H1 (cell line): ENCODE results near the gene BAZ2B. TPM values are rescaled to one million over a fixed set of nuclear protein-coding genes. Genes with fewer than 3 reads are reported as not detected.
"Not testable (repeated sequence)": the region's sequence is repeated elsewhere in the genome, so short reads cannot be mapped to it uniquely, and the experiment has no call there.

Experiments
- CTCF ChIA-PET: fragments of 300-600 bp; sonication (Branson Sonifier 250); formaldehyde crosslinking; loops from one replicate; lab custom pipeline; 2021; ENCODE audit not compliant: partially characterized antibody; lab: Charles Lee
- POLR2A ChIA-PET: fragments of 300-600 bp; sonication (Branson Sonifier 250); formaldehyde crosslinking; loops from one replicate; lab custom pipeline; 2021; ENCODE audit warnings: inconsistent platforms; ENCODE audit not compliant: partially characterized antibody; lab: Charles Lee
- DNase-seq, 2 experiments: peaks; one replicate each; pipeline versions ENCODE4 v3.0.0 to v3.0.0-alpha.2; 2010 to 2022; ENCODE audit warnings: low spot score in 2 of 2, low read depth in 1 of 2, mixed read lengths in 1 of 2
- FAIRE-seq: peaks from 2 replicates; lab custom pipeline; 2011; peaks lifted over from hg19 to GRCh38; lab: Jason Lieb, UNC
- H2AFZ ChIP-seq: 2 replicates; pipeline ENCODE4 v1.8.1; 2012; ENCODE audit warnings: low read length, inconsistent platforms
- H2AK5ac ChIP-seq: 2 replicates; pipeline ENCODE4 v1.6.1; 2013; ENCODE audit warnings: low read depth, low read length
- H2BK120ac ChIP-seq: replicated peaks from 2 replicates; pipeline ENCODE3; 2013; ENCODE audit warnings: low read depth, low read length, inconsistent platforms
- H2BK12ac ChIP-seq: 2 replicates; pipeline ENCODE4 v1.6.1; 2013; ENCODE audit warnings: low read depth, low read length
- H2BK15ac ChIP-seq: 2 replicates; pipeline ENCODE4 v1.6.1; 2013; ENCODE audit warnings: low read length
- H2BK20ac ChIP-seq: 2 replicates; pipeline ENCODE4 v1.6.1; 2013; ENCODE audit warnings: low read length
- H2BK5ac ChIP-seq: 2 replicates; pipeline ENCODE4 v1.6.1; 2013; ENCODE audit warnings: low read depth, low read length
- H3K14ac ChIP-seq: 2 replicates; pipeline ENCODE4 v1.6.1; 2013; ENCODE audit warnings: inconsistent platforms; ENCODE audit not compliant: insufficient read length
- H3K18ac ChIP-seq: 2 replicates; pipeline ENCODE4 v1.6.1; 2013; ENCODE audit warnings: low read length; ENCODE audit errors: extremely low read depth
- H3K23ac ChIP-seq: 2 replicates; pipeline ENCODE4 v1.6.1; 2013; ENCODE audit warnings: inconsistent platforms; ENCODE audit not compliant: insufficient read length
- H3K23me2 ChIP-seq: 2 replicates; pipeline ENCODE4 v1.6.1; 2013; ENCODE audit warnings: low read depth, low read length
- H3K27ac ChIP-seq: 2 replicates; pipeline ENCODE4 v1.6.1; 2011; ENCODE audit warnings: low read depth, low read length, inconsistent platforms
- H3K27me3 ChIP-seq, 4 experiments: replicated peaks in 1 of 4; 1 replicate in 1 of 4; 2 replicates in 3 of 4; pipeline versions ENCODE4 v1.6.1 to v1.8.1; 2011 to 2013; ENCODE audit warnings: low read length in 3 of 4, mild to moderate bottlenecking in 3 of 4, inconsistent platforms in 2 of 4, mixed read lengths in 2 of 4, moderate library complexity in 1 of 4; ENCODE audit not compliant: control insufficient read depth in 3 of 4, insufficient read depth in 3 of 4; ENCODE audit errors: extremely low read depth in 1 of 4
- H3K36me3 ChIP-seq, 4 experiments: 2 replicates each; pipeline versions ENCODE4 v1.6.1 to v1.8.1; 2011 to 2013; ENCODE audit warnings: mild to moderate bottlenecking in 4 of 4, low read length in 3 of 4, moderate library complexity in 2 of 4, control low read depth in 1 of 4, inconsistent platforms in 1 of 4; ENCODE audit not compliant: insufficient read depth in 4 of 4, control insufficient read depth in 2 of 4
- H3K4ac ChIP-seq: replicated peaks from 2 replicates; pipeline ENCODE3; 2013; ENCODE audit warnings: low read length, low read depth, mixed read lengths, inconsistent platforms; ENCODE audit not compliant: insufficient read length
- H3K4me1 ChIP-seq, 4 experiments: replicated peaks in 1 of 4; 1 replicate in 1 of 4; 2 replicates in 3 of 4; pipeline versions ENCODE4 v1.6.1 to v1.8.1; 2011 to 2013; ENCODE audit warnings: low read length in 3 of 4, inconsistent platforms in 2 of 4, mixed read lengths in 1 of 4; ENCODE audit not compliant: insufficient read depth in 4 of 4, control insufficient read depth in 3 of 4
- H3K4me2 ChIP-seq, 2 experiments: 2 replicates each; pipeline versions ENCODE4 v1.6.1 to v1.8.1; 2011 to 2013; ENCODE audit warnings: low read depth in 2 of 2, low read length in 2 of 2, control low read depth in 1 of 2, inconsistent platforms in 1 of 2, mild to moderate bottlenecking in 1 of 2; ENCODE audit not compliant: insufficient read depth in 1 of 2
- H3K4me3 ChIP-seq, 4 experiments: fragments of 200-600, 300-600 bp in 1 of 4; sonication (generic), shearing (Covaris generic), sonication (Bioruptor Twin) in 1 of 4; 2 replicates each; pipeline versions ENCODE4 v1.5.1 to v1.8.1; 2011 to 2016; ENCODE audit warnings: low read length in 4 of 4, low read depth in 3 of 4, control low read depth in 2 of 4, inconsistent platforms in 2 of 4, mild to moderate bottlenecking in 2 of 4, mixed read lengths in 1 of 4, moderate library complexity in 1 of 4; ENCODE audit not compliant: insufficient read depth in 2 of 4; ENCODE audit errors: extremely low read depth in 1 of 4
- H3K56ac ChIP-seq: replicated peaks from 2 replicates; pipeline ENCODE3; 2013; ENCODE audit warnings: low read depth, mild to moderate bottlenecking, mixed read lengths, low read length, inconsistent platforms; ENCODE audit not compliant: insufficient read length
- H3K79me1 ChIP-seq: 2 replicates; pipeline ENCODE4 v1.6.1; 2013; ENCODE audit warnings: low read depth, low read length, control low read depth
- H3K79me2 ChIP-seq, 2 experiments: 2 replicates each; pipeline versions ENCODE4 v1.6.1 to v1.8.1; 2012 to 2013; ENCODE audit warnings: low read length in 2 of 2, mild to moderate bottlenecking in 2 of 2, inconsistent platforms in 1 of 2; ENCODE audit not compliant: insufficient read depth in 2 of 2, control insufficient read depth in 1 of 2
- H3K9ac ChIP-seq, 4 experiments: replicated peaks in 1 of 4; 1 replicate in 1 of 4; 2 replicates in 3 of 4; pipeline versions ENCODE4 v1.6.1 to v1.8.1; 2011 to 2013; ENCODE audit warnings: low read depth in 3 of 4, low read length in 3 of 4, control low read depth in 2 of 4, mild to moderate bottlenecking in 2 of 4, moderate library complexity in 2 of 4, inconsistent platforms in 1 of 4; ENCODE audit errors: extremely low read depth in 1 of 4
- H3K9me3 ChIP-seq, 2 experiments: 2 replicates each; pipeline versions ENCODE4 v1.6.1 to v1.8.1; 2012 to 2013; ENCODE audit warnings: mild to moderate bottlenecking in 2 of 2, moderate library complexity in 2 of 2, control low read depth in 1 of 2, inconsistent platforms in 1 of 2, low read depth in 1 of 2, low read length in 1 of 2, mixed read lengths in 1 of 2; ENCODE audit not compliant: insufficient read depth in 2 of 2
- H4K20me1 ChIP-seq, 2 experiments: replicated peaks in 1 of 2; 2 replicates each; pipeline versions ENCODE3 to v1.8.1; 2011 to 2013; ENCODE audit warnings: inconsistent platforms in 2 of 2, low read length in 2 of 2, mild to moderate bottlenecking in 1 of 2; ENCODE audit not compliant: insufficient read depth in 2 of 2, control insufficient read depth in 1 of 2
- H4K5ac ChIP-seq: 2 replicates; pipeline ENCODE4 v1.6.1; 2013; ENCODE audit warnings: low read length, low read depth, mixed read lengths, inconsistent platforms; ENCODE audit not compliant: insufficient read length
- H4K8ac ChIP-seq: 2 replicates; pipeline ENCODE4 v1.8.0; 2013; ENCODE audit warnings: mild to moderate bottlenecking, moderate library complexity, low read length, inconsistent platforms; ENCODE audit not compliant: insufficient read depth; ENCODE audit errors: extremely low read depth
- H4K91ac ChIP-seq: replicated peaks from 2 replicates; pipeline ENCODE3; 2013; ENCODE audit warnings: low read length, mixed read lengths, inconsistent platforms; ENCODE audit not compliant: insufficient read length
- EGR1 ChIP-seq: IDR thresholded peaks from 2 replicates; pipeline ENCODE4 v1.6.1; 2011; ENCODE audit warnings: low read depth, low read length, borderline replicate concordance
- WGBS, 2 experiments: shearing (Covaris generic) in 1 of 2; methylation state at CpG; one replicate each; pipeline versions ENCODE4 v1.1.6 to v1.1.7; 2013 to 2015; ENCODE audit warnings: low lambda C conversion rate in 2 of 2, mixed read lengths in 2 of 2, inconsistent platforms in 1 of 2, low coverage in 1 of 2, missing lambda C conversion rate in 1 of 2; ENCODE audit not compliant: insufficient replicate concordance in 2 of 2, insufficient coverage in 1 of 2, insufficient read length in 1 of 2; ENCODE audit errors: extremely low coverage in 1 of 2, missing lambda C conversion rate in 1 of 2; 5-methylcytosine and 5-hydroxymethylcytosine counted together
- polyA plus RNA-seq, 7 experiments: library from polyadenylated mRNA; depleted of rRNA in 3 of 7; stranded (reverse) in 5 of 7; unstranded in 2 of 7; fragments of >200 nt in 5 of 7; fragments of 200-250 nt in 2 of 7; gene quantifications; 1 replicate in 5 of 7; 2 replicates in 1 of 7; 4 replicates in 1 of 7; pipeline versions ENCODE4 v1.2.1 to v1.2.3, GENCODE V29; 2011 to 2013; ENCODE audit warnings: missing spikeins in 2 of 7, mixed read lengths in 2 of 7
- total RNA-seq: library from RNA; stranded (reverse); fragmentation: NEBNext Ultra II Directional; extraction: Animal tissue kit (Norgen Biotek cat#: 25700); gene quantifications from 2 replicates; pipeline ENCODE4 v1.2.1, GENCODE V29; 2021

BAZ2B gene
- total and polyA plus RNA-seq, 2 of the 8 experiments (the other 6 are each of a cell fraction or from before 2014, with no cell fraction given): 15.2 to 46.3 TPM

DNA sequence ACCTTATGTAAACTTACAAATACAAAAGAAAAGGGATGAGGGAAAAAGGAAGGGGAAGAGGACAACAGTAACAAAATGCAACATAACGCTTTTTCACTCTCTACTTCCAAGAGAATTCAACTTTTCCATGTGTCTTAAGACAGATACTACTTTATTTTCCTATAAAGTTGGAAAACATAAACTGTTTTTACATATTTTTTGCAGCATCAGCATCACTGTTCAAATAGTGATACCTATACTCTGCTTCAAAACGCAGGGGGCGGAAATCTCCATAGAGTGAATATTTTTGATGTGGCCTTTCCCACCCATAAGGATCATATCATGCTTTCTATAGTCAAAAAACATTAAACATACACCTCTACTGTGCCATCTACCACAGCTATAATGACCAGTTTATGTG is 77.5 kb downstream of the BAZ2B start:
- H3K27ac ChIP-seq: no peak overlapping the region
- H3K4ac ChIP-seq: no peak overlapping the region
- POLR2A ChIA-PET: no interaction called here
- H3K79me1 ChIP-seq: no peaks in the 10 kb centered on the region
- no peak overlapping the region for H3K18ac ChIP-seq
- peaks cover 0 to 11% (median 6%) of the 10 kb centered on the region in 4 experiments; a peak in 2 of 8 replicates for H3K36me3 ChIP-seq
- no peak overlapping the region for H4K5ac ChIP-seq
- no peak overlapping the region for H2BK12ac ChIP-seq
- no peak for TF ChIP-seq EGR1
- TF ChIP-seq, all 59 proteins: peak for 0
- DNase-seq (no peak), FAIRE-seq (no peak)
- Histone ChIP-seq H2AK5ac (no peak overlapping the region), H3K9me3 (no peaks in the 10 kb centered on the region; a peak in 1 of 4 replicates), H4K91ac (no peak overlapping the region), H2BK20ac (no peak overlapping the region), H3K56ac (no peak overlapping the region), H4K20me1 (no peaks in the 10 kb centered on the region), H3K23me2 (no peaks in the 10 kb centered on the region), H3K23ac (no peak overlapping the region), H3K4me1 (no peaks in the 10 kb centered on the region), H3K79me2 (no peaks in the 10 kb centered on the region; a peak in 1 of 4 replicates), H2BK120ac (no peak overlapping the region), H3K4me2 (no peak overlapping the region), H2BK5ac (no peak overlapping the region), H3K14ac (no peak overlapping the region), H3K4me3 (no peak overlapping the region), H3K27me3 (no peaks in the 10 kb centered on the region; a peak in 1 of 7 replicates), H4K8ac (no peak overlapping the region), H3K9ac (no peak overlapping the region), H2BK15ac (no peak overlapping the region), H2AFZ (no peak overlapping the region)
- CTCF ChIA-PET: no interaction called here
- 89% methylated on average over 3 of the region's 3 CpGs; no CpG with 5 or more reads in 1 of the 2 experiments for WGBS, 2 experiments

GRCh38 chr2:159535261-159535660 is 81.1 kb downstream of the BAZ2B start:
- not testable (repeated sequence) for H3K56ac ChIP-seq, H3K9me3 ChIP-seq, H2BK15ac ChIP-seq, H3K14ac ChIP-seq, H4K8ac ChIP-seq, H2BK120ac ChIP-seq, H3K27ac ChIP-seq, H3K79me1 ChIP-seq, H3K23ac ChIP-seq, H3K36me3 ChIP-seq, H3K4me2 ChIP-seq, H3K79me2 ChIP-seq, H2AK5ac ChIP-seq, H4K91ac ChIP-seq, H3K23me2 ChIP-seq, H3K9ac ChIP-seq, H3K4ac ChIP-seq, H2BK20ac ChIP-seq, DNase-seq, H2BK5ac ChIP-seq, FAIRE-seq, H2AFZ ChIP-seq, H3K27me3 ChIP-seq, H4K20me1 ChIP-seq, H3K4me1 ChIP-seq, H4K5ac ChIP-seq, H3K4me3 ChIP-seq, H3K18ac ChIP-seq, H2BK12ac ChIP-seq
- WGBS, 2 experiments: 89% methylated on average over 4 of the region's 4 CpGs; no CpG with 5 or more reads in 1 of the 2 experiments
- CTCF ChIA-PET: interaction anchor here (0.7 to 1.0 kb wide), 2 partner anchors 10 to 12 kb away, joined by 3 read pairs; no protein-coding TSS in a partner anchor
- POLR2A ChIA-PET: interaction anchor here (1.2 kb wide), 1 partner anchor 177 kb away, joined by 3 read pairs; the partner anchor contains the start of gene MARCHF7
